ENCODE results near the gene EMC10. TPM values are rescaled to one million over a fixed set of nuclear protein-coding genes. Genes with fewer than 3 reads are reported as not detected.

EMC10 gene
- total and polyA plus RNA-seq, 4 donors = 17.1 to 132 (median 40.5) TPM

DNA sequence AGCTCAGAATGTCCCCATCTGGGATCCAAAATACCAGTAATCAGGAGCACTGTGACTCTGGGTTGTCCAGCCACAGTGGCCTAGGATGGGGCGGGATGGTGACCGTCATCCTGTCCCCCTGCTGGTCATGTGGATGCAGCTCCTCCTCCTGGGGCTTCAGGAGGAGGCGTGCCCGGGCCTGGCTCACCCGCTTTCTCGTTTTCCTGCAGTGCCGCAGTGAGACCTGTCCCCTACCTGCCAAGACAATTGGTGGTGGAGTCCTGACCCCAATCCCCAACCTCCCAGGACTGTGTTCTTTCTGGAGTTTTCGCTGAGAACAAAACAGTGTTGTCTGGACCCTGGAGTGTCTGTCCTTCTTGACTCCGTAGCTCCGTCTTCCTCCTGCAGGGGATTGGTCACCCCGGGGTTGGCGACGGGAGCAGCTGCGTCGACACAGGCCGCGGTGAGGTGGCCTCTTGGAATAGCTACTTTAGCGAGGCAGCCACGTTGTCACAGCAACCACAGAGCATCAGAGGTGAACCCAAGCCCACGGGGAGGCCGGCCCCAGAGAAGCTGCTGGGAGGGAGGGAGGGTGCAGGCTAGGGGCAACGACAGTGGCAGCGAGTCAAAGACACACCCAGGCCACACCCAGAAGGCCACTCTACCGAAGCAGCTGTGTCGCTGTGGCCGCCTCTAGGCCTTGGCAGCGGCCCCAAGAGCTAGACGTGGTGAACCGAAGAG is 10.2 kb upstream of the EMC10 start:
- Histone ChIP-seq H3K4me1 (ENCODE audit: control insufficient read depth in 4 of 4, insufficient read depth in 4 of 4, low read length in 3 of 4) (no peaks in the 10 kb centered on the region), H3K36me3 (ENCODE audit: control insufficient read depth in 4 of 4, insufficient read depth in 3 of 4, low read depth in 1 of 4, low read length in 3 of 4) (no peaks in the 10 kb centered on the region), H3K27me3 (ENCODE audit: control insufficient read depth in 4 of 4, insufficient read depth in 4 of 4, low read length in 3 of 4) (no peaks in the 10 kb centered on the region), H3K4me3 (ENCODE audit: low read depth in 1 of 3, low read length in 3 of 3) (no peak overlapping the region), H3K27ac (ENCODE audit: low read depth in 1 of 2, low read length in 2 of 2) (no peak overlapping the region), H3K9ac (ENCODE audit: low read depth in 1 of 2, low read length in 2 of 2) (no peak overlapping the region), H3K9me3 (ENCODE audit: control insufficient read depth in 4 of 4, low read length in 3 of 4) (no peaks in the 10 kb centered on the region)
- 72% methylated on average over 29 of the region's 29 CpGs for WGBS
- no peak for DNase-seq (ENCODE audit: low spot score)
- TF ChIP-seq HNF4G (IDR thresholded peaks at IDR 0.05) (no peak), SP1 (IDR thresholded peaks at IDR 0.05) (no peak), REST (IDR thresholded peaks at IDR 0.05) (no peak), RAD21 (IDR thresholded peaks at IDR 0.05) (no peak), EGR1 (IDR thresholded peaks at IDR 0.05; ENCODE audit: low read depth in 2 of 2) (no peak), FOXA2 (IDR thresholded peaks at IDR 0.05) (no peak), GABPA (IDR thresholded peaks at IDR 0.05 in 1 of 2, conservative IDR thresholded peaks at IDR 0.05 in 1 of 2) (no peak), FOXA1 (IDR thresholded peaks at IDR 0.05) (no peak)

GRCh38 chr19:50466706-50467039 is 9.6 kb upstream of the EMC10 start:
- TF ChIP-seq ZBTB33 (IDR thresholded peaks at IDR 0.05) (no peak), FOXA1 (IDR thresholded peaks at IDR 0.05) (no peak)
- Histone ChIP-seq H3K9ac (ENCODE audit: low read depth in 1 of 2, low read length in 2 of 2) (no peak overlapping the region), H3K4me3 (ENCODE audit: low read depth in 1 of 3, low read length in 3 of 3) (no peak overlapping the region), H3K9me3 (ENCODE audit: control insufficient read depth in 4 of 4, low read length in 3 of 4) (no peaks in the 10 kb centered on the region), H3K27me3 (ENCODE audit: control insufficient read depth in 4 of 4, insufficient read depth in 4 of 4, low read length in 3 of 4) (no peaks in the 10 kb centered on the region), H3K4me1 (ENCODE audit: control insufficient read depth in 4 of 4, insufficient read depth in 4 of 4, low read length in 3 of 4) (no peaks in the 10 kb centered on the region), H3K27ac (ENCODE audit: low read depth in 1 of 2, low read length in 2 of 2) (no peak overlapping the region), H3K36me3 (ENCODE audit: control insufficient read depth in 4 of 4, insufficient read depth in 3 of 4, low read depth in 1 of 4, low read length in 3 of 4) (no peaks in the 10 kb centered on the region)
- 82% methylated on average over 11 of the region's 11 CpGs for WGBS
- no peak for DNase-seq (ENCODE audit: low spot score)

DNA sequence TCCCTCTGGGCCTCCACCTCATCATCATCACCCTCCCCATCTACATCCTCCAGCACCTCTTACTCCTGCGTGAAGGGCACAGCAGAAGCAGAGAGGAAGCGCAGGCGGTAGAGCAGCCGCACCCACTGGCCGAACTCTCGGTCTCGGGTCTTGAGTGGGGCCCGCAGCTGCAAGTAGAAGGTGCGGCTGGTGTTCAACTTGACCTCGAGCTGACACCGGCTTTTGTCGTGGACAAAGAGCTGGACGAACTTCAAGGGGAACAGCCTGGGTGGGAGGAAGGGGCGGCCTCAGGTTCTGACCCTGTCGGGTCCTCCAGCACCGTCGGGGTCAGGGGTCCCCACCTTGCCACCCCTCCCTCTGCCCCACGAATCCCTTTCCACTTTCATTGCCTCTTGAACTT is 8.7 kb upstream of the EMC10 start:
- H3K9me3 ChIP-seq (ENCODE audit: control insufficient read depth in 4 of 4, low read length in 3 of 4) = no peaks in the 10 kb centered on the region
- no peak overlapping the region for H3K4me3 ChIP-seq (ENCODE audit: low read depth in 1 of 3, low read length in 3 of 3)
- 87% methylated on average over 18 of the region's 18 CpGs for WGBS
- no peaks in the 10 kb centered on the region for H3K36me3 ChIP-seq (ENCODE audit: control insufficient read depth in 4 of 4, insufficient read depth in 3 of 4, low read depth in 1 of 4, low read length in 3 of 4)
- no peaks in the 10 kb centered on the region for H3K4me1 ChIP-seq (ENCODE audit: control insufficient read depth in 4 of 4, insufficient read depth in 4 of 4, low read length in 3 of 4)
- H3K27me3 ChIP-seq (ENCODE audit: control insufficient read depth in 4 of 4, insufficient read depth in 4 of 4, low read length in 3 of 4) = no peaks in the 10 kb centered on the region
- no peak overlapping the region for H3K9ac ChIP-seq (ENCODE audit: low read depth in 1 of 2, low read length in 2 of 2)
- no peak for TF ChIP-seq HNF4G (IDR thresholded peaks at IDR 0.05)
- TF ChIP-seq NR2F2 (IDR thresholded peaks at IDR 0.05) = no peak
- no peak for TF ChIP-seq EGR1 (IDR thresholded peaks at IDR 0.05; ENCODE audit: low read depth in 2 of 2)
- TF ChIP-seq FOXA1 (IDR thresholded peaks at IDR 0.05) = no peak
- no peak for TF ChIP-seq FOXA2 (IDR thresholded peaks at IDR 0.05)
- TF ChIP-seq, protein P1, sequence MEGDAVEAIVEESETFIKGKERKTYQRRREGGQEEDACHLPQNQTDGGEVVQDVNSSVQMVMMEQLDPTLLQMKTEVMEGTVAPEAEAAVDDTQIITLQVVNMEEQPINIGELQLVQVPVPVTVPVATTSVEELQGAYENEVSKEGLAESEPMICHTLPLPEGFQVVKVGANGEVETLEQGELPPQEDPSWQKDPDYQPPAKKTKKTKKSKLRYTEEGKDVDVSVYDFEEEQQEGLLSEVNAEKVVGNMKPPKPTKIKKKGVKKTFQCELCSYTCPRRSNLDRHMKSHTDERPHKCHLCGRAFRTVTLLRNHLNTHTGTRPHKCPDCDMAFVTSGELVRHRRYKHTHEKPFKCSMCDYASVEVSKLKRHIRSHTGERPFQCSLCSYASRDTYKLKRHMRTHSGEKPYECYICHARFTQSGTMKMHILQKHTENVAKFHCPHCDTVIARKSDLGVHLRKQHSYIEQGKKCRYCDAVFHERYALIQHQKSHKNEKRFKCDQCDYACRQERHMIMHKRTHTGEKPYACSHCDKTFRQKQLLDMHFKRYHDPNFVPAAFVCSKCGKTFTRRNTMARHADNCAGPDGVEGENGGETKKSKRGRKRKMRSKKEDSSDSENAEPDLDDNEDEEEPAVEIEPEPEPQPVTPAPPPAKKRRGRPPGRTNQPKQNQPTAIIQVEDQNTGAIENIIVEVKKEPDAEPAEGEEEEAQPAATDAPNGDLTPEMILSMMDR (IDR thresholded peaks at IDR 0.05; ENCODE audit: low read depth, low read length, missing input control) = no peak
- TF ChIP-seq YY1 (IDR thresholded peaks at IDR 0.05) = no peak
- no peak overlapping the region for H3K27ac ChIP-seq (ENCODE audit: low read depth in 1 of 2, low read length in 2 of 2)
- no peak for DNase-seq (ENCODE audit: low spot score)
